ENCODE results near the gene PACRG. TPM values are rescaled to one million over a fixed set of nuclear protein-coding genes. Genes with fewer than 3 reads are reported as not detected.

The PACRG gene
- total and polyA plus RNA-seq, 2 experiments from 2014 or later = 0.17 to 0.68 TPM

DNA sequence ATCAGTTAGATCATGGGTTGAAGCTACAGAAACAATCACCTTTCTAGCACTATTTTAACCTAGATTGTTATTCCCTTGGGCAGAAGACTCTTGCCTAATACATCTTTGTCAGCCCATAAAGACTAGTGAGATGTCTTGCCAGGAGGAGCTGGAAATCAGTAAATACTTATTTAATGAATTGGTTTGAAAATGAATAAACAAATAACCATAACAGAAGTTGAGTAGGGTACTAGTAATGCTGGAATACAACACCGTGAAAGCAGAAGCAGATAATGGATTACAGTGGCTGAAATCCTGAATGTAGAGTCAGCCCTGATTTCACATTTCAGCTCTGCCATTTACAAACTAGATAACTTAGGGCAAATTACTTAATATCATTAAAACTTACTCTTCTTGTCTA lies 236.1 kb downstream of the PACRG start:
- no peaks in the 10 kb centered on the region for H3K27me3 ChIP-seq (ENCODE audit: insufficient read depth)
- Mint-ChIP-seq H3K27me3 (ENCODE audit: insufficient read depth, low read depth, poor library complexity) (no peaks in the 10 kb centered on the region), H3K9me3 (peaks cover 4% of the 10 kb centered on the region; the same call in 1 of the 3 replicates), H3K4me3 (no peak overlapping the region), H3K4me1 (no peaks in the 10 kb centered on the region), H3K27ac (no peak overlapping the region), H3K36me3 (ENCODE audit: low read depth) (no peaks in the 10 kb centered on the region)
- ATAC-seq = no peak
- no peaks in the 10 kb centered on the region for H3K79me2 ChIP-seq (replicated peaks; ENCODE audit: insufficient read depth)
- no peak overlapping the region for H3K27ac ChIP-seq (ENCODE audit: low read depth)
- TF ChIP-seq STAT1 (IDR thresholded peaks at IDR 0.05; ENCODE audit: unreplicated experiment) (no peak), EZH2 (IDR thresholded peaks at IDR 0.05; ENCODE audit: low read depth, unreplicated experiment) (no peak), EZH2phosphoT487 (IDR thresholded peaks at IDR 0.05; ENCODE audit: unreplicated experiment) (no peak), POLR2AphosphoS5 (IDR thresholded peaks at IDR 0.05; ENCODE audit: low read depth) (no peak), ZNF114 (CRISPR knock-in tag; IDR thresholded peaks at IDR 0.05) (no peak), ZNF331 (CRISPR knock-in tag; IDR thresholded peaks at IDR 0.05; ENCODE audit: low read depth) (no peak), JUNB (IDR thresholded peaks at IDR 0.05; ENCODE audit: unreplicated experiment) (no peak), NANOG (IDR thresholded peaks at IDR 0.05; ENCODE audit: borderline replicate concordance) (no peak), CREB1 (CRISPR knock-in tag; IDR thresholded peaks at IDR 0.05; ENCODE audit: low read depth) (no peak)
- TF ChIP-seq, protein P1, sequence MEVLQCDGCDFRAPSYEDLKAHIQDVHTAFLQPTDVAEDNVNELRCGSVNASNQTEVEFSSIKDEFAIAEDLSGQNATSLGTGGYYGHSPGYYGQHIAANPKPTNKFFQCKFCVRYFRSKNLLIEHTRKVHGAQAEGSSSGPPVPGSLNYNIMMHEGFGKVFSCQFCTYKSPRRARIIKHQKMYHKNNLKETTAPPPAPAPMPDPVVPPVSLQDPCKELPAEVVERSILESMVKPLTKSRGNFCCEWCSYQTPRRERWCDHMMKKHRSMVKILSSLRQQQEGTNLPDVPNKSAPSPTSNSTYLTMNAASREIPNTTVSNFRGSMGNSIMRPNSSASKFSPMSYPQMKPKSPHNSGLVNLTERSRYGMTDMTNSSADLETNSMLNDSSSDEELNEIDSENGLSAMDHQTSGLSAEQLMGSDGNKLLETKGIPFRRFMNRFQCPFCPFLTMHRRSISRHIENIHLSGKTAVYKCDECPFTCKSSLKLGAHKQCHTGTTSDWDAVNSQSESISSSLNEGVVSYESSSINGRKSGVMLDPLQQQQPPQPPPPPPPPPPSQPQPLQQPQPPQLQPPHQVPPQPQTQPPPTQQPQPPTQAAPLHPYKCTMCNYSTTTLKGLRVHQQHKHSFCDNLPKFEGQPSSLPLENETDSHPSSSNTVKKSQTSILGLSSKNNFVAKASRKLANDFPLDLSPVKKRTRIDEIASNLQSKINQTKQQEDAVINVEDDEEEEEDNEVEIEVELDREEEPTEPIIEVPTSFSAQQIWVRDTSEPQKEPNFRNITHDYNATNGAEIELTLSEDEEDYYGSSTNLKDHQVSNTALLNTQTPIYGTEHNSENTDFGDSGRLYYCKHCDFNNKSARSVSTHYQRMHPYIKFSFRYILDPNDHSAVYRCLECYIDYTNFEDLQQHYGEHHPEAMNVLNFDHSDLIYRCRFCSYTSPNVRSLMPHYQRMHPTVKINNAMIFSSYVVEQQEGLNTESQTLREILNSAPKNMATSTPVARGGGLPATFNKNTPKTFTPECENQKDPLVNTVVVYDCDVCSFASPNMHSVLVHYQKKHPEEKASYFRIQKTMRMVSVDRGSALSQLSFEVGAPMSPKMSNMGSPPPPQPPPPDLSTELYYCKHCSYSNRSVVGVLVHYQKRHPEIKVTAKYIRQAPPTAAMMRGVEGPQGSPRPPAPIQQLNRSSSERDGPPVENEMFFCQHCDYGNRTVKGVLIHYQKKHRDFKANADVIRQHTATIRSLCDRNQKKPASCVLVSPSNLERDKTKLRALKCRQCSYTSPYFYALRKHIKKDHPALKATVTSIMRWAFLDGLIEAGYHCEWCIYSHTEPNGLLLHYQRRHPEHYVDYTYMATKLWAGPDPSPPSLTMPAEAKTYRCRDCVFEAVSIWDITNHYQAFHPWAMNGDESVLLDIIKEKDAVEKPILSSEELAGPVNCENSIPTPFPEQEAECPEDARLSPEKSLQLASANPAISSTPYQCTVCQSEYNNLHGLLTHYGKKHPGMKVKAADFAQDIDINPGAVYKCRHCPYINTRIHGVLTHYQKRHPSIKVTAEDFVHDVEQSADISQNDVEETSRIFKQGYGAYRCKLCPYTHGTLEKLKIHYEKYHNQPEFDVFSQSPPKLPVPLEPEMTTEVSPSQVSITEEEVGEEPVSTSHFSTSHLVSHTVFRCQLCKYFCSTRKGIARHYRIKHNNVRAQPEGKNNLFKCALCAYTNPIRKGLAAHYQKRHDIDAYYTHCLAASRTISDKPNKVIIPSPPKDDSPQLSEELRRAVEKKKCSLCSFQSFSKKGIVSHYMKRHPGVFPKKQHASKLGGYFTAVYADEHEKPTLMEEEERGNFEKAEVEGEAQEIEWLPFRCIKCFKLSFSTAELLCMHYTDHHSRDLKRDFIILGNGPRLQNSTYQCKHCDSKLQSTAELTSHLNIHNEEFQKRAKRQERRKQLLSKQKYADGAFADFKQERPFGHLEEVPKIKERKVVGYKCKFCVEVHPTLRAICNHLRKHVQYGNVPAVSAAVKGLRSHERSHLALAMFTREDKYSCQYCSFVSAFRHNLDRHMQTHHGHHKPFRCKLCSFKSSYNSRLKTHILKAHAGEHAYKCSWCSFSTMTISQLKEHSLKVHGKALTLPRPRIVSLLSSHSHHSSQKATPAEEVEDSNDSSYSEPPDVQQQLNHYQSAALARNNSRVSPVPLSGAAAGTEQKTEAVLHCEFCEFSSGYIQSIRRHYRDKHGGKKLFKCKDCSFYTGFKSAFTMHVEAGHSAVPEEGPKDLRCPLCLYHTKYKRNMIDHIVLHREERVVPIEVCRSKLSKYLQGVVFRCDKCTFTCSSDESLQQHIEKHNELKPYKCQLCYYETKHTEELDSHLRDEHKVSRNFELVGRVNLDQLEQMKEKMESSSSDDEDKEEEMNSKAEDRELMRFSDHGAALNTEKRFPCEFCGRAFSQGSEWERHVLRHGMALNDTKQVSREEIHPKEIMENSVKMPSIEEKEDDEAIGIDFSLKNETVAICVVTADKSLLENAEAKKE (CRISPR knock-in tag; IDR thresholded peaks at IDR 0.05) = no peak
- TF ChIP-seq, protein P2, sequence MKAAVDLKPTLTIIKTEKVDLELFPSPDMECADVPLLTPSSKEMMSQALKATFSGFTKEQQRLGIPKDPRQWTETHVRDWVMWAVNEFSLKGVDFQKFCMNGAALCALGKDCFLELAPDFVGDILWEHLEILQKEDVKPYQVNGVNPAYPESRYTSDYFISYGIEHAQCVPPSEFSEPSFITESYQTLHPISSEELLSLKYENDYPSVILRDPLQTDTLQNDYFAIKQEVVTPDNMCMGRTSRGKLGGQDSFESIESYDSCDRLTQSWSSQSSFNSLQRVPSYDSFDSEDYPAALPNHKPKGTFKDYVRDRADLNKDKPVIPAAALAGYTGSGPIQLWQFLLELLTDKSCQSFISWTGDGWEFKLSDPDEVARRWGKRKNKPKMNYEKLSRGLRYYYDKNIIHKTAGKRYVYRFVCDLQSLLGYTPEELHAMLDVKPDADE (IDR thresholded peaks at IDR 0.05) = no peak
- TF ChIP-seq, protein P3, sequence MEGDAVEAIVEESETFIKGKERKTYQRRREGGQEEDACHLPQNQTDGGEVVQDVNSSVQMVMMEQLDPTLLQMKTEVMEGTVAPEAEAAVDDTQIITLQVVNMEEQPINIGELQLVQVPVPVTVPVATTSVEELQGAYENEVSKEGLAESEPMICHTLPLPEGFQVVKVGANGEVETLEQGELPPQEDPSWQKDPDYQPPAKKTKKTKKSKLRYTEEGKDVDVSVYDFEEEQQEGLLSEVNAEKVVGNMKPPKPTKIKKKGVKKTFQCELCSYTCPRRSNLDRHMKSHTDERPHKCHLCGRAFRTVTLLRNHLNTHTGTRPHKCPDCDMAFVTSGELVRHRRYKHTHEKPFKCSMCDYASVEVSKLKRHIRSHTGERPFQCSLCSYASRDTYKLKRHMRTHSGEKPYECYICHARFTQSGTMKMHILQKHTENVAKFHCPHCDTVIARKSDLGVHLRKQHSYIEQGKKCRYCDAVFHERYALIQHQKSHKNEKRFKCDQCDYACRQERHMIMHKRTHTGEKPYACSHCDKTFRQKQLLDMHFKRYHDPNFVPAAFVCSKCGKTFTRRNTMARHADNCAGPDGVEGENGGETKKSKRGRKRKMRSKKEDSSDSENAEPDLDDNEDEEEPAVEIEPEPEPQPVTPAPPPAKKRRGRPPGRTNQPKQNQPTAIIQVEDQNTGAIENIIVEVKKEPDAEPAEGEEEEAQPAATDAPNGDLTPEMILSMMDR (conservative IDR thresholded peaks at IDR 0.05; ENCODE audit: low read depth in 2 of 2) = no peak
- TF ChIP-seq, protein P4, sequence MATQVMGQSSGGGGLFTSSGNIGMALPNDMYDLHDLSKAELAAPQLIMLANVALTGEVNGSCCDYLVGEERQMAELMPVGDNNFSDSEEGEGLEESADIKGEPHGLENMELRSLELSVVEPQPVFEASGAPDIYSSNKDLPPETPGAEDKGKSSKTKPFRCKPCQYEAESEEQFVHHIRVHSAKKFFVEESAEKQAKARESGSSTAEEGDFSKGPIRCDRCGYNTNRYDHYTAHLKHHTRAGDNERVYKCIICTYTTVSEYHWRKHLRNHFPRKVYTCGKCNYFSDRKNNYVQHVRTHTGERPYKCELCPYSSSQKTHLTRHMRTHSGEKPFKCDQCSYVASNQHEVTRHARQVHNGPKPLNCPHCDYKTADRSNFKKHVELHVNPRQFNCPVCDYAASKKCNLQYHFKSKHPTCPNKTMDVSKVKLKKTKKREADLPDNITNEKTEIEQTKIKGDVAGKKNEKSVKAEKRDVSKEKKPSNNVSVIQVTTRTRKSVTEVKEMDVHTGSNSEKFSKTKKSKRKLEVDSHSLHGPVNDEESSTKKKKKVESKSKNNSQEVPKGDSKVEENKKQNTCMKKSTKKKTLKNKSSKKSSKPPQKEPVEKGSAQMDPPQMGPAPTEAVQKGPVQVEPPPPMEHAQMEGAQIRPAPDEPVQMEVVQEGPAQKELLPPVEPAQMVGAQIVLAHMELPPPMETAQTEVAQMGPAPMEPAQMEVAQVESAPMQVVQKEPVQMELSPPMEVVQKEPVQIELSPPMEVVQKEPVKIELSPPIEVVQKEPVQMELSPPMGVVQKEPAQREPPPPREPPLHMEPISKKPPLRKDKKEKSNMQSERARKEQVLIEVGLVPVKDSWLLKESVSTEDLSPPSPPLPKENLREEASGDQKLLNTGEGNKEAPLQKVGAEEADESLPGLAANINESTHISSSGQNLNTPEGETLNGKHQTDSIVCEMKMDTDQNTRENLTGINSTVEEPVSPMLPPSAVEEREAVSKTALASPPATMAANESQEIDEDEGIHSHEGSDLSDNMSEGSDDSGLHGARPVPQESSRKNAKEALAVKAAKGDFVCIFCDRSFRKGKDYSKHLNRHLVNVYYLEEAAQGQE (IDR thresholded peaks at IDR 0.05; ENCODE audit: unreplicated experiment) = no peak
- H3K4me1 ChIP-seq (ENCODE audit: insufficient read depth) = no peaks in the 10 kb centered on the region
- no peak overlapping the region for H2AFZ ChIP-seq
- H4K20me1 ChIP-seq (replicated peaks; ENCODE audit: insufficient read depth) = no peaks in the 10 kb centered on the region
- no peaks in the 10 kb centered on the region for H3K36me3 ChIP-seq (ENCODE audit: insufficient read depth)
- DNase-seq (ENCODE audit: low spot score) = no peak
- peaks cover 4% of the 10 kb centered on the region; the same call in 1 of the 2 replicates for H3K9me2 ChIP-seq (ENCODE audit: insufficient read depth)
- H3K4me3 ChIP-seq = no peak overlapping the region
- no peaks in the 10 kb centered on the region for H3F3A ChIP-seq (replicated peaks; ENCODE audit: low read depth)
- H3K4me2 ChIP-seq = no peak overlapping the region
